Activated CD4-positive, alpha-beta T cell treated with anti-CD3 and anti-CD28 coated beads, Interleukin-10, Interleukin-2, amounts not matched to agents 100 ng/mL and 50 ng/mL, durations not matched to agents 16 hours and 8 hours (primary cell): Measurements from ENCODE around the gene ATP1B2.

Experiments used
- DNase-seq: peaks from one replicate; pipeline ENCODE4 v3.0.0-alpha.2; 2020

Gene ATP1B2

GRCh38 chr17:7686222-7687071 is 35.7 kb downstream of the ATP1B2 start:
- peak; percentile 86 for DNase-seq

GRCh38 chr17:7687072-7687907 is 36.6 kb downstream of the ATP1B2 start, which contains the start of gene TP53:
Gene TP53 (minus strand): TSS chr17:7687490. CDS start chr17:7676594, 10,896 bp downstream.
- DNase-seq, result peak; percentile 96

GRCh38 chr17:7687908-7688807 is 37.4 kb downstream of the ATP1B2 start, which contains the start of gene WRAP53:
Gene WRAP53 (plus strand): TSS chr17:7688477. CDS start chr17:7688649, 172 bp downstream.
- DNase-seq, result peak; percentile 98

- DNase-seq, result no peak
Measured at GRCh38 chr17:7688808-7689316, 38.1 kb downstream of the ATP1B2 start.

GRCh38 chr17:7695586-7695985 is 44.9 kb downstream of the ATP1B2 start:
- DNase-seq, result no peak

- no peak for DNase-seq
Measured at GRCh38 chr17:7697828-7698588, 47.3 kb downstream of the ATP1B2 start.

GRCh38 chr17:7700510-7700909 is 49.8 kb downstream of the ATP1B2 start:
- DNase-seq, result no peak

- DNase-seq, result no peak
Measured at GRCh38 chr17:7701681-7702080, 51.0 kb downstream of the ATP1B2 start.

GRCh38 chr17:7702776-7703175 is 52.0 kb downstream of the ATP1B2 start:
- no peak for DNase-seq

GRCh38 chr17:7703584-7704479 is 53.1 kb downstream of the ATP1B2 start:
- DNase-seq, result no peak

GRCh38 chr17:7704601-7705268 is 54.0 kb downstream of the ATP1B2 start, which contains the start of gene EFNB3:
Gene EFNB3 (plus strand): TSS chr17:7705202. CDS start chr17:7705599, 397 bp downstream.
- DNase-seq, result no peak

GRCh38 chr17:7705269-7706255 is 54.8 kb downstream of the ATP1B2 start:
- DNase-seq, result no peak

GRCh38 chr17:7706631-7707354 is 56.1 kb downstream of the ATP1B2 start:
- DNase-seq, result no peak
